HG03354 (cell line): Measurements from ENCODE around the gene BARHL1.

Source experiments
- ATAC-seq: cut with Tn5 transposase; IDR thresholded peaks from one replicate; pipeline ENCODE4 v1.9.1; 2021; ENCODE audit warnings: mild to moderate bottlenecking; ENCODE audit not compliant: unreplicated experiment, poor library complexity, severe bottlenecking

BARHL1 gene

GRCh38 chr9:132582276-132582785 is at the start of gene BARHL1:
Gene BARHL1 (plus strand): TSS chr9:132582606. CDS start chr9:132582798, 192 bp downstream.
- no peak for ATAC-seq

DNA sequence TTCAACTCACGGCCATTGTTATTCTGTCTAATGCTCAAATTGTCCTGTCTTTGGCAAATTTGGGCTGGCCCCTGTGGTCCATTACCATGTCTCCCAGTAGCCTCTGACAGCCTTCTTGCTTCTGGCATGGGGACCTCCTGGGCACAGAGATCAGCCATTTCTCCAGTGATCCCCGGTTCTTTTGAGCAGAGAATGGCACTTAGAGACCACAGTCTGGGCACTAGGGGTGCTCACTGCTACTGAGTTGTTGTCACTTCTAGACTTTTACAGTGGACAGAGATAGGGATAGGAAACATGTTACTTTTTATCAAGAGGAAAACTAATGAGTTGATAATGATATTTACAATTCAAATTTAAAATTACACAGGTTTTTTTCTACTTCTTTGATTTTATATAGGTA is 47.6 kb upstream of the BARHL1 start:
- ATAC-seq, result no peak

GRCh38 chr9:132536124-132536523 is 46.3 kb upstream of the BARHL1 start:
- no peak for ATAC-seq

GRCh38 chr9:132537352-132537751 is 45.1 kb upstream of the BARHL1 start:
- ATAC-seq, result no peak

DNA sequence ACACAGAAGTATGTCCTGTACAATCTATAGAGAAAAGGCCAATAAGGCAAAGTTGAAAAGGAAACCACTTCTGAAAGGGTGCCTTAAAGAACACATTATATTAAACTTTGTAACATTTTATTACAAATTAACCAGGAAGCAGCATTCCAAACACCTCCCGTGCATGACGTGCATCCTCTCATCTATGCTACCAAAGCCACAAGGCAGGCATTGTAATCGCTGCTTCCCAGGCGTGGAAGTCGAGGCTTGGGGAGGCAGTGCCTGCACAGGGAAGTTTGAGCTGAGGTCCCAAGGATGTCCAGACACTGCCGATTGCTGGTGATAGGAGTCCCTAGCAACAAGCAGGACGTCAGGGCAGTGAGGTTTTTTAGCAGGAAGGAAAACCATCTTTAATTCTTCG is 44.3 kb upstream of the BARHL1 start:
- ATAC-seq, result no peak

GRCh38 chr9:132539096-132539495 is 43.3 kb upstream of the BARHL1 start:
- ATAC-seq, result no peak

- ATAC-seq, result no peak
Measured at GRCh38 chr9:132541051-132541450, 41.4 kb upstream of the BARHL1 start.

- ATAC-seq, result no peak
Measured at GRCh38 chr9:132541870-132542830, 40.3 kb upstream of the BARHL1 start.

GRCh38 chr9:132543251-132543650 is 39.2 kb upstream of the BARHL1 start:
- no peak for ATAC-seq

- ATAC-seq, result no peak
Measured at GRCh38 chr9:132543960-132544359, 38.4 kb upstream of the BARHL1 start.

GRCh38 chr9:132545578-132545977 is 36.8 kb upstream of the BARHL1 start:
- no peak for ATAC-seq

- ATAC-seq, result no peak
Measured at GRCh38 chr9:132546148-132547051, 36.0 kb upstream of the BARHL1 start.

GRCh38 chr9:132547052-132547431 is 35.4 kb upstream of the BARHL1 start:
- no peak for ATAC-seq

GRCh38 chr9:132547436-132547835 is 35.0 kb upstream of the BARHL1 start:
- ATAC-seq, result no peak

DNA sequence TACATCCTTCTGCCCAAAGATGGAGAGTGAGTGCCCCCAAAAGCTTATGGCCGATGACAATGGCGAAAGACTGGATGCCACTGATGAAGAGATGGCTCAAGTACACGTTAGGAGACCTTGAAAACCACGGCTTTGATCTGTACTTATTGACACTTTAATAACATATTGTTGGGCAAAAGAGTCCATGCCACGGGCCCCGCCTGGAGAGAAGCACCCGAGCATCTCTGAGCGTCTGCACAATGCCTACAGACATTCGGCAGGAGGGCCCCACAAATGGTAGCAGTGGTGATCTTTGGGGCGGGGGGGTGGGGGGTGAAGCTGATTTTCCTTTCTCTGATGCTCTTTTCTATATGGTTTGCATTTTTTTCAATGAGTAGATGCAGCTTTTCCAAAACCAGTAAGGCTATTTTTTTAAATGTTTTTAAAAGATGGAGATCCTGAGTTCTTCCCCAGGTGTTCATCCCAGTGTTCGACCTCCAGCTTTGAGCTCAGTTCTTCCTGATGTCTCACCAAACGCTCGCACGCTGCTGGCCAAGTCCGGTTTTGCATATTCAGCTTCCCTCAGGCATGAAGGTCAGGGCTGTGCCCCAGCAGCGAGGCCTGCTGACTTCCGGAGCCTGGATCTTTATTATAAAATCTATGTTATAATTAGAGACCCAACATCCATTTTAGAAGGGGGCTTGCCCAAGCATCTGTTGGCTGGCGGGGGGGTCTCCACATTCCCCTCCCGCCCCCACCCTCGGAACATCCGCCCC is 34.3 kb upstream of the BARHL1 start:
- ATAC-seq, result no peak

GRCh38 chr9:132548751-132549640 is 33.4 kb upstream of the BARHL1 start:
- ATAC-seq, result no peak

- ATAC-seq, result no peak
Measured at GRCh38 chr9:132551556-132551955, 30.9 kb upstream of the BARHL1 start.

- ATAC-seq, result no peak
Measured at GRCh38 chr9:132552041-132552440, 30.4 kb upstream of the BARHL1 start.

DNA sequence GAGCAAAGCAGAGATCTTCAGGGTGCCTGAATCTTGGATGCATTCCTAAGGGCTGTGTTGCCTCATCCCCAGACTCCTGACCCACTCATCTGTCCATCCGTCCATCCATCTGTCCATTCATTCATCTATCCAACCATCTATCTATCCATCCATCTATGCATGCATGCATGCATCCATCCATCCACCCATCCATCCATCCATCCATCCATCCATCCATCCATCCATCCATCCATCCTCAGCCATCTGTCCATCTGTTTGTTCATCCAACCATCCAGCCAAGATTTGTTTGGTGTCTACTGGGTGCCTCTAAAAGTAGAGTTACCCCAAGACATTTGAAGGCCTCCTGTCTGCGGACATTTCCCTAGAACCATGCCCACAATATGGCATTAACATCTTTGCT is 27.7 kb upstream of the BARHL1 start:
- no peak for ATAC-seq
